GM12801 (cell line): ENCODE measurements around the gene SPNS2.

Experiments
- TF ChIP-seq, protein P1 (sequence below): IDR thresholded peaks from one replicate; pipeline ENCODE4 v1.5.1; 2011; ENCODE audit warnings: control low read depth; ENCODE audit not compliant: insufficient read length; ENCODE audit errors: extremely low read depth

The SPNS2 gene

DNA sequence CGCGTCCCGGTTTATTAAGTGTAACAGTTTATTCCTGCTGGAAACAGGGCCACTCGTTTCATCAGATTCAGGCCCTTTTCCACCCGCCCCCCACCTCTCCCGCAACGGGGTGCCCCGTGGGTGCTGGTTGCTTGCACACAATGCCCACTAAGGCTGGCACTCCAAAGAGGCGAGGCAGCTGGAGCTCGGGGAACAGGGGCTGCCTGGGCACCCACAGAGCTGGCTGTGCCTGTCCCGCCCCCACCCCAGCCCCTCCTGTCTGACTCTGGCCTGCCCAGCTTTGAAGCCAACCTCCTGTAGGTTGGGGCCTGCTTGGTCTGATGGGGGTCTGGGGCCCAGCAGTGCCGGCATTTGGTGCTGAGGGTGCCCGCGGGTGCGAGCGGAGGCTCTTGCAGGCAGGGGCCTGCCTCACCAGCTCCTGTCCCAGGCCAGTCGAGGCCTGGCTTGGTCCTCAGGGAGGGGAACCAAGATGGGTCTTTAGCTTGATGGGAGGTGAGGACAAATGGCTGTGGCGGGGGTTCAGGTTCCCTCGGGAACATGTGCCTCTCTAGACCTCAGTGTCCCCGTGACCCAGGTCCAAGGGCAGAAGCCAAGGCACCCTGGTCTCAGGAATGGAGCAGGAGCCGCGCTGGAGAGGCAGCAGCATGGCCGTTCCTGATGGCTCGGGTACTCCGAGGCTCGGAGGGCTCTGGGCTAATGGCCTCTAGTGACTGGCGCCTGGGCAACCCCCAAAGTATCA, 36.4 kb downstream of the SPNS2 start:
- TF ChIP-seq, protein P1, sequence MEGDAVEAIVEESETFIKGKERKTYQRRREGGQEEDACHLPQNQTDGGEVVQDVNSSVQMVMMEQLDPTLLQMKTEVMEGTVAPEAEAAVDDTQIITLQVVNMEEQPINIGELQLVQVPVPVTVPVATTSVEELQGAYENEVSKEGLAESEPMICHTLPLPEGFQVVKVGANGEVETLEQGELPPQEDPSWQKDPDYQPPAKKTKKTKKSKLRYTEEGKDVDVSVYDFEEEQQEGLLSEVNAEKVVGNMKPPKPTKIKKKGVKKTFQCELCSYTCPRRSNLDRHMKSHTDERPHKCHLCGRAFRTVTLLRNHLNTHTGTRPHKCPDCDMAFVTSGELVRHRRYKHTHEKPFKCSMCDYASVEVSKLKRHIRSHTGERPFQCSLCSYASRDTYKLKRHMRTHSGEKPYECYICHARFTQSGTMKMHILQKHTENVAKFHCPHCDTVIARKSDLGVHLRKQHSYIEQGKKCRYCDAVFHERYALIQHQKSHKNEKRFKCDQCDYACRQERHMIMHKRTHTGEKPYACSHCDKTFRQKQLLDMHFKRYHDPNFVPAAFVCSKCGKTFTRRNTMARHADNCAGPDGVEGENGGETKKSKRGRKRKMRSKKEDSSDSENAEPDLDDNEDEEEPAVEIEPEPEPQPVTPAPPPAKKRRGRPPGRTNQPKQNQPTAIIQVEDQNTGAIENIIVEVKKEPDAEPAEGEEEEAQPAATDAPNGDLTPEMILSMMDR: no peak

DNA sequence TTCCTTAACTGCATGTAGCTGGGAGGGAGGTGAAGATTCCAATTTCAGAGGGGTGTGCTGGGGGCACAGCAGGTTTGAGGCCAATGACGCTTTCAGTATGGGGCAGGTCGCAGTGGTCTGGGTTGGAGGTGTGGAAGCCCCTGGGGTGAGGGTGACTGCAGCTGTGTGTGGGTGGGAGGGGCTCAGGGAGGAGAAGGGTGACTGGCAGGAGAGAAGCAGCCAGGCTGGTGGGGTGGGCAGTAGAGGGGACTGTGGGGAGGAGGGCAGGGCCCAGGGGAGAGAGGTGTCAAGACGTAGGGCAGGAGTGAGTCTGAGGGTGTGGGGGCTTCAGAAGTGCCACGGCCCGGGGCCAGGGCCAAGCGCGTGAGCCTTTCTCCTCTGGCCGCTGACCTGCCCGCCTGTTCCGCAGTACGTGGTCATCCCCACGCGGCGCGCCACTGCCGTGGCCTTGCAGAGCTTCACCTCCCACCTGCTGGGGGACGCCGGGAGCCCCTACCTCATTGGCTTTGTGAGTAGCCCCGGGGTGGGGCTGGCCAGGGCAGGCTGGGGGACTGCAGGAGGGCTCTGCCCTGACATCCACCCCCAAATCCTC, 37.1 kb downstream of the SPNS2 start:
- TF ChIP-seq, protein P1: no peak

DNA sequence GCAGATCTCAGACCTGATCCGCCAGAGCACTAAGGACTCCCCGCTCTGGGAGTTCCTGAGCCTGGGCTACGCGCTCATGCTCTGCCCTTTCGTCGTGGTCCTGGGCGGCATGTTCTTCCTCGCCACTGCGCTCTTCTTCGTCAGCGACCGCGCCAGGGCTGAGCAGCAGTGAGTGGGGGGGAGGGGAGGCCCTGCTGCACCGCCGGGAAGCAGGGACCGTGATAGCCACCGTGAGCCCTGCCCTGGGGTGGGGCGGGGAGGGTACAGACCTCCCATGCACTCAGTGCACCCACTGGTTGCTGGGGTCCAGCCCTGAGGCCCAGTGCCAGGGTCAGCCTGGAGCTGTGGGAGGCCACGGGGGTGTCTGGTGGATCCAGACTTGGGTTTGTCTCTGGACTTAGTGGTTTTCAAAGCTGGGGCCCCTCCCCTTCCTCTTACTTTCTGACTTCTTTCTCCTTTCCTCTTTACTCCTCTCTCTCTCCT, 37.6 kb downstream of the SPNS2 start:
- TF ChIP-seq, protein P1: no peak

DNA sequence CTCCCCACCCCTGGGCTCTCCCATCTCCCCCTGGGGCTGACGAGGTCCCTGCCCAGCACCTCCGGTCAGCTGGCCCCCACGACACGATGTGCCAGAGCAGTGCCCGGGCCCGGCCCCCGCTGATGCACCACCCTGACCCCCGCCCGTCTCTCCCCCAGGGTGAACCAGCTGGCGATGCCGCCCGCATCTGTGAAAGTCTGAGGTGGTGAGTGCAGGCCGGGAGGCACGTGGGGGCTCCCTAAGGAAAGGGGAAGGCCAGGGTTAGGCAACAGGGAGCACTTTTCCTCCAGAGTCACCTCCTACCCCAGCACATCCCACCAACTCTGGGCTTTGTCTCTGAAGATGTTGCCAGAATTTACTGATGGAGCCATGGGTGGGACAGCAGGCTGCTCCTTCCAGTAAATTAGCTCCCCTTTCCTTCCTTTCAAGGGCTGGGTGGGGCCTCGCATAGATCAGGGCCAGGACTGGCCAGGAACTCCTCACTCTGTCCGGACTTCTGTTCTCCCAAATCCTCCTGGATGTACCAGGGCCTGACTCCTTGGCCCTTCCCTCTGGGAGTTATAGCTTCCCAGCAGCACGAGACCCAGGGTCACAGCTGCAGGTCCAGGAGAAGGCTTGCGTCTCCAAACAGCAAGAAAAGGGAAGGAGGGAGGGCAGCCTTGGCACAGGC, 38.2 kb downstream of the SPNS2 start:
- TF ChIP-seq, protein P1: no peak

DNA sequence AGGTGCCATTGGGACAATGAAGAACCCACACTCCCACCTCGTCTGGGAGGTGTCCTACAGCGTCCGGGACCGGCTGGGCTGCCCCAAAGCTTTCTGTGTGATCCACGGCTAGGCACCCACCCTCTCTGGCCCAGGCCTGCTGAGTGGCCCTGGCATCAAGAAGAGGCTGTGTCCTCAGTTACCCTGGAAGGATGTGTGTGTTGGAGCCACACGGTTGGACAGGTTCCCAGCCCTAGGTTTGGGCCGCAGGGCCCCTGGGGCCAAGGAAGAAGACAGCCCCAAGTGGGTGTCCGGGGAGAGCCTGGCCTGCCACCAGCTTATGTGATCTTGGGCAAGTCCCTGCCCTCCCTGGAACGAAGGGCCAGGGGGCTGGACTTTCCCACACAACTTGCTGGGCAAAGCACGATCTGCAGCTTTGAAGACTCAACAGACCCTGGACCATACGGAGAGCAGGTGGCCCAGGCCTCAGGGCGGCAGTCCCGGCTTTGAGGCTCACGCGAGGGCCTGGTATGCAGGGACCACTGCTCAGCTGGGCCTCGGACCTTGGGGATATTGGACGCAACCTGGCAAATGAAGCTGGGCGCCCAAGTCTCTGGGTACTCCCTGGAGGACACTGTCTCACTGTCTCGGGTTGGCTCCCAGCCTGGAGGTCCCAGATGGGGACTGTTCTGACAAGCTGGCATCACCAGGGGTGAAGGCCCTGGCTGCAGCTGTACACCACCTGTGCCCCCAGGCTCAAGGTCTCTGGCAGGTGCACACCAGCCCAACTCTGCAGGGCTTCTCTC, 39.0 kb downstream of the SPNS2 start:
- TF ChIP-seq, protein P1: no peak

DNA sequence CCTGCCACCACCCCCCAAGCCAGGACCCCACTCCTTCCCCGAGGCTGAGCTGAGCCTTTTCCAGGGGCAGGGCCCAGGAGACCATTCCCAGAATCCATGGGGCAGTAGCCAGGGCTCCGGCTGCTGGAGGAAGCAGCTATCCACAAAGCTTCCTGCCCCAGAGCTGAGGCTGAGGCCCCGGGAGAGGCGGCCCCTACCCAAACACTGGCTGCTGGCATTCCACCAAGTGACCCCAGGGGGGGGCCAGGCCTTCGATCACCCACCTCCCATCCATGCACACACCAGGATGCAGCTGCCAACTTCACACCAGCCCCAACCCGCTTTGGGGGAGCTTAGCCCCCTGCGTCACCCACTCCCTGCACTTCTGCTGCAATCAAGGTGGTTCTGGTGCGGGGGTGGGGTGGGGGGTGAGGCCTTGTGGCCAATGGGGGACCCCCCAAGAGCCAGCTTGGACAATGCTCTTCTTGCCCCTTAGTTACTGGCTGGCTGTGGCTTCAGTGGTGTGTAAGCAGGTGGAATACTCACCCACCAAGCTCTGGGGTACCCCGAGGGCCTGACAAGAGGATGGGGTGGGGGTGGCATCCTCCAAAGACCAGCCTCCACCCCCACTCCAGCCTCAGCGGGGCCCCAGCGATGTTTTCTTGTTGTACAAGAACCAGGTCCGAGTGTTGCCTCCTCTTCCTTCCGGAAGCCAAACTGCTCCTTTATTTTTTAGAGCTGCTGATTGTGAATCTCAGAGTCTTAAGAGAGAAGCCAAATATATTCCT, 39.7 kb downstream of the SPNS2 start:
- TF ChIP-seq, protein P1: no peak
